PC-3 (cell line): ENCODE results near the gene PROSER3. TPM values are rescaled to one million over a fixed set of nuclear protein-coding genes. Genes with fewer than 3 reads are reported as not detected.

Source experiments
- ATAC-seq: fragments of 200-7000 bp; cut with Tn5 transposase; 2 replicates; pipeline ENCODE4 v1.9.1; 2020; ENCODE audit warnings: mild to moderate bottlenecking, moderate library complexity
- BruUV-seq: library from RNA; stranded (reverse); fragments of 400-500 nt; replicated peaks from 2 replicates; lab custom pipeline; 2021; lab: Mats Ljungman, UMichigan
- CTCF ChIA-PET: fragments of 300-600 bp; sonication (Branson Sonifier 250); formaldehyde crosslinking; loops from one replicate; lab custom pipeline; 2022; ENCODE audit warnings: antibody characterized with exemption; lab: Charles Lee
- POLR2A ChIA-PET: fragments of 300-600 bp; sonication (Branson Sonifier 250); formaldehyde crosslinking; loops from one replicate; lab custom pipeline; 2022; ENCODE audit warnings: antibody characterized with exemption; ENCODE audit not compliant: unreplicated experiment; lab: Charles Lee
- DNase-seq: peaks from one replicate; pipeline ENCODE4 v3.0.0-alpha.2; 2015
- H2AFZ ChIP-seq: fragments of 300-600 bp; sonication (generic); 2 replicates; pipeline ENCODE4 v1.6.0; 2016; ENCODE audit warnings: antibody characterized with exemption, low read length
- H3F3A ChIP-seq: fragments of 300-600 bp; sonication (generic); one replicate; pipeline ENCODE4 v1.6.0; 2017; ENCODE audit warnings: antibody characterized with exemption, low read length, control low read depth, mild to moderate bottlenecking; ENCODE audit not compliant: unreplicated experiment
- H3K27ac ChIP-seq: fragments of 300-600 bp; sonication (generic); 2 replicates; pipeline ENCODE4 v1.5.1; 2016; ENCODE audit warnings: mild to moderate bottlenecking, low read length
- H3K27me3 ChIP-seq: fragments of 300-600 bp; sonication (generic); 2 replicates; pipeline ENCODE4 v1.6.1; 2016; ENCODE audit warnings: low read length, mixed read lengths
- H3K36me3 ChIP-seq: fragments of 300-600 bp; sonication (generic); 2 replicates; pipeline ENCODE4 v1.6.1; 2016; ENCODE audit warnings: low read depth, mixed run types, low read length, mixed read lengths
- H3K4me1 ChIP-seq: fragments of 300-600 bp; sonication (generic); 2 replicates; pipeline ENCODE4 v1.5.1; 2016; ENCODE audit warnings: low read length; ENCODE audit not compliant: insufficient read depth
- H3K4me2 ChIP-seq: fragments of 300-600 bp; sonication (generic); 2 replicates; pipeline ENCODE4 v1.6.0; 2016; ENCODE audit warnings: low read length
- H3K4me3 ChIP-seq: fragments of 300-600 bp; sonication (generic); 2 replicates; pipeline ENCODE4 v1.5.1; 2016; ENCODE audit warnings: mild to moderate bottlenecking, low read length, mixed read lengths
- H3K79me2 ChIP-seq: fragments of 300-600 bp; sonication (generic); 2 replicates; pipeline ENCODE4 v1.6.1; 2017; ENCODE audit warnings: low read length, mixed read lengths
- H3K9ac ChIP-seq: fragments of 300-600 bp; sonication (generic); 2 replicates; pipeline ENCODE4 v1.6.0; 2016; ENCODE audit warnings: mild to moderate bottlenecking, low read length
- H3K9me2 ChIP-seq: fragments of 300-600 bp; sonication (generic); replicated peaks from 2 replicates; pipeline ENCODE4 v1.6.1; 2016; ENCODE audit warnings: mixed run types, low read length, mixed read lengths
- H3K9me3 ChIP-seq: fragments of 300-600 bp; sonication (generic); 2 replicates; pipeline ENCODE4 v1.6.1; 2016; ENCODE audit warnings: low read length, mixed read lengths
- H4K20me1 ChIP-seq: fragments of 300-600 bp; sonication (generic); 2 replicates; pipeline ENCODE4 v1.6.1; 2016; ENCODE audit warnings: low read length, mixed read lengths
- EZH2 ChIP-seq: fragments of 300-600 bp; sonication (generic); IDR thresholded peaks from one replicate; pipeline ENCODE4 v1.6.1; 2017; ENCODE audit warnings: antibody characterized with exemption, mild to moderate bottlenecking, low read length; ENCODE audit not compliant: unreplicated experiment
- EZH2phosphoT487 ChIP-seq: fragments of 300-600 bp; sonication (generic); IDR thresholded peaks from 2 replicates; pipeline ENCODE4 v1.6.1; 2018; ENCODE audit warnings: mild to moderate bottlenecking, antibody characterized with exemption, low read length, borderline replicate concordance
- intact Hi-C: fragments of 100-400 bp; cut with micrococcal nuclease; formaldehyde crosslinking; loops from 2 replicates; pipeline ENCODE4 v1.9.0; 2023
- total RNA-seq: library from RNA; depleted of rRNA; stranded (reverse); fragments of >200 nt; gene quantifications from 2 replicates; pipeline ENCODE4 v1.2.3, GENCODE V29; 2014
- TF ChIP-seq, protein P1 (sequence below): fragments of 300-600 bp; sonication (generic); conservative IDR thresholded peaks from 2 replicates; pipeline ENCODE4 v1.5.1; 2017; ENCODE audit warnings: antibody characterized with exemption, low read depth, mild to moderate bottlenecking, low read length

The PROSER3 gene
- total RNA-seq, 1 experiment from 2014 or later: 5.5 TPM

DNA sequence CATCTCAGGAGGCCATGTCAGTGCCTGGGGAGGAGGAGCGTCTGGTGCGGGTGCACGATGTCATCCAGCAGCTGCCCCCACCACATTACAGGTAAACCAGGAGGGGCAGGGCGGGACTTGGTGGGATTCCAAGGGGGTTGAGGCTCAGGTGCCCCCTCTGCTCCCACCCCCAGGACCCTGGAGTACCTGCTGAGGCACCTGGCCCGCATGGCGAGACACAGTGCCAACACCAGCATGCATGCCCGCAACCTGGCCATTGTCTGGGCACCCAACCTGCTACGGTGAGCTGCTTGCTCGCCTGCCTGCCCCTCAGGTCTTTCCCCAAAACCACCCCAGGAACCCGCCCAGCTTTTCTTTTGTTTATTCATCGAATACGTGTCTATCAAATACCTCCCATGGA, 24.6 kb downstream of the PROSER3 start:
- Histone ChIP-seq H3K9ac (no peak overlapping the region), H3K36me3 (no peaks in the 10 kb centered on the region), H4K20me1 (no peaks in the 10 kb centered on the region), H3K4me3 (no peak overlapping the region), H3K27ac (no peak overlapping the region), H3K9me3 (no peaks in the 10 kb centered on the region), H3F3A (no peaks in the 10 kb centered on the region), H3K4me2 (no peak overlapping the region), H2AFZ (no peak overlapping the region), H3K27me3 (no peaks in the 10 kb centered on the region), H3K4me1 (no peaks in the 10 kb centered on the region), H3K79me2 (no peaks in the 10 kb centered on the region), H3K9me2 (no peaks in the 10 kb centered on the region)
- TF ChIP-seq, protein P1, sequence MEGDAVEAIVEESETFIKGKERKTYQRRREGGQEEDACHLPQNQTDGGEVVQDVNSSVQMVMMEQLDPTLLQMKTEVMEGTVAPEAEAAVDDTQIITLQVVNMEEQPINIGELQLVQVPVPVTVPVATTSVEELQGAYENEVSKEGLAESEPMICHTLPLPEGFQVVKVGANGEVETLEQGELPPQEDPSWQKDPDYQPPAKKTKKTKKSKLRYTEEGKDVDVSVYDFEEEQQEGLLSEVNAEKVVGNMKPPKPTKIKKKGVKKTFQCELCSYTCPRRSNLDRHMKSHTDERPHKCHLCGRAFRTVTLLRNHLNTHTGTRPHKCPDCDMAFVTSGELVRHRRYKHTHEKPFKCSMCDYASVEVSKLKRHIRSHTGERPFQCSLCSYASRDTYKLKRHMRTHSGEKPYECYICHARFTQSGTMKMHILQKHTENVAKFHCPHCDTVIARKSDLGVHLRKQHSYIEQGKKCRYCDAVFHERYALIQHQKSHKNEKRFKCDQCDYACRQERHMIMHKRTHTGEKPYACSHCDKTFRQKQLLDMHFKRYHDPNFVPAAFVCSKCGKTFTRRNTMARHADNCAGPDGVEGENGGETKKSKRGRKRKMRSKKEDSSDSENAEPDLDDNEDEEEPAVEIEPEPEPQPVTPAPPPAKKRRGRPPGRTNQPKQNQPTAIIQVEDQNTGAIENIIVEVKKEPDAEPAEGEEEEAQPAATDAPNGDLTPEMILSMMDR: no peak
- TF ChIP-seq EZH2 (no peak), EZH2phosphoT487 (no peak)
- intact Hi-C loops: no loop called here
- DNase-seq (no peak), ATAC-seq (no peak)
- ChIA-PET POLR2A (no interaction called here), CTCF (no interaction called here)
- BruUV-seq: no TSS peak

DNA sequence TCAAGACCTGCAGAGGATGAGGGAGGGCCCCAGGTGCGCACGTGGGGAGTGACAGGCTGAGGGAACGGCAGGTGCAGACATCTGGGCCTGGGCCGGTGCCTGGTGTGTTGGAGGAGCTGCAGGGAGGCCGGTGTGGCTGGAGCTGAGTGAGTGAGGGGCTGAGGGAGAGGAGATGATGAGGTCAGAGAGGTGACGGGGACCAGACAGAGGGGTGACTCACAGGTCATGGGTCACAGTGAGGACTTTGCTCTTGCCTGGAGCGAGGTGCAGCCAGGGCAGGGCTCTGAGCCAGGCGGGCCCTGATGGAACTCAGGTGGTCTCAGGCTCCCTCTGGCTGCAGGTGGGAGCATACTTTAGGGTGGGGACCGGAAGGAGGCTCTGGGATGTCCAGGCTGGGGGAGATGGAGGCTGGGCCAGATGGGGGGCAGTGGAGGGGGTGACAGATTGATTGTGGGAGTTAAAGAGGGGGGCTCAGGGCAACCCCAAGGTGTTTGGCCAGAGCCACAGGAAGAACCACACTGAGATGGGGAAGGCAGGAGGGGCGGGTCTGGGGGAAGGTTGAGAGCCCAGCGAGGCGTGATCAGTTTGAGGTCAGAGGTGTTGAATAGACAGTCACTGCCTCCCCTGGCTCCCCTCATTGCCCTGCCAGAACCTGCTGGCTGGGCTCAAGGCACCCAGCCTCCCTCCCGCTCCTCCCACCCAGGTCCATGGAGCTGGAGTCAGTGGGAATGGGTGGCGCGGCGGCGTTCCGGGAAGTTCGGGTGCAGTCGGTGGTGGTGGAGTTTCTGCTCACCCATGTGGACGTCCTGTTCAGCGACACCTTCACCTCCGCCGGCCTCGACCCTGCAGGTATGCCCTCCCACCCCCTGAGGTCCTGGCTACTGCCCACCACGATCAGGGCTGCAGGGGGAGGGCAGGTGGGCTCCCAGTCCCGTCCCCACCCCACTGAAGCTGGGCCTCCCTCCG, 25.8 kb downstream of the PROSER3 start:
- H3K4me3 ChIP-seq: no peak overlapping the region
- ChIA-PET POLR2A (no interaction called here), CTCF (no interaction called here)
- H3K79me2 ChIP-seq: no peaks in the 10 kb centered on the region
- H3K9ac ChIP-seq: no peak overlapping the region
- no peak overlapping the region for H3K4me2 ChIP-seq
- no peaks in the 10 kb centered on the region for H4K20me1 ChIP-seq
- H3K4me1 ChIP-seq: no peaks in the 10 kb centered on the region
- H3K27me3 ChIP-seq: no peaks in the 10 kb centered on the region
- intact Hi-C loops: no loop called here
- H3K9me2 ChIP-seq: no peaks in the 10 kb centered on the region
- DNase-seq (no peak), ATAC-seq (no peak)
- no peak overlapping the region for H3K27ac ChIP-seq
- no TSS peak for BruUV-seq
- H3F3A ChIP-seq: no peaks in the 10 kb centered on the region
- no peak overlapping the region for H2AFZ ChIP-seq
- TF ChIP-seq, protein P1: no peak
- TF ChIP-seq EZH2 (no peak), EZH2phosphoT487 (no peak)
- H3K9me3 ChIP-seq: no peaks in the 10 kb centered on the region
- H3K36me3 ChIP-seq: no peaks in the 10 kb centered on the region
